A549 (cell line): ENCODE data around the gene MTARC1.

Source experiments
- CHD2 ChIP-seq: fragments of 150-350 bp; IDR thresholded peaks from 2 replicates; pipeline ENCODE4 v1.6.1; 2014; ENCODE audit warnings: low read length; ENCODE audit not compliant: partially characterized antibody
- CTCF ChIP-seq: fragments of >200 bp; sonication (Bioruptor Twin); formaldehyde crosslinking; IDR thresholded peaks from 3 replicates; pipeline ENCODE4 v1.5.1; 2016
- EHMT2 ChIP-seq: fragments of 200-600 bp; sonication (generic); IDR thresholded peaks from 2 replicates; pipeline ENCODE4 v1.6.1; 2016; ENCODE audit warnings: antibody characterized with exemption, low read depth, mild to moderate bottlenecking, moderate library complexity
- JUN ChIP-seq, 2 experiments: fragments of >200 bp; sonication (Bioruptor Twin); formaldehyde crosslinking; IDR thresholded peaks; 2 replicates in 1 of 2; 3 replicates in 1 of 2; pipeline ENCODE4 v1.6.1; 2016 to 2017
- KDM5A ChIP-seq: fragments of 200-600 bp; sonication (generic); IDR thresholded peaks from 2 replicates; pipeline ENCODE4 v1.6.1; 2016; ENCODE audit warnings: antibody characterized with exemption, mild to moderate bottlenecking
- MAFK ChIP-seq: fragments of 450-650 bp; IDR thresholded peaks from 2 replicates; pipeline ENCODE4 v1.6.1; 2014; ENCODE audit not compliant: partially characterized antibody
- MAX ChIP-seq: IDR thresholded peaks from 2 replicates; pipeline ENCODE4 v1.6.1; 2012
- MYC ChIP-seq: IDR thresholded peaks from 2 replicates; pipeline ENCODE4 v1.6.1; 2012; ENCODE audit warnings: mild to moderate bottlenecking, inconsistent platforms, low read length, improper control_type of control experiment, borderline replicate concordance
- PHF8 ChIP-seq: fragments of 200-600 bp; sonication (generic); IDR thresholded peaks from 2 replicates; pipeline ENCODE4 v1.6.1; 2016; ENCODE audit warnings: low read depth, mild to moderate bottlenecking, antibody characterized with exemption, moderate library complexity, borderline replicate concordance
- POLR2A ChIP-seq: IDR thresholded peaks from 2 replicates; pipeline ENCODE4 v1.6.1; 2012; ENCODE audit warnings: mild to moderate bottlenecking, low read length
- RCOR1 ChIP-seq: fragments of 150-350 bp; IDR thresholded peaks from 2 replicates; pipeline ENCODE4 v1.6.1; 2014; ENCODE audit warnings: antibody characterized with exemption, low read length, low read depth

GRCh38 chr1:220807726-220808125, 21.0 kb downstream of the MTARC1 start:
- TF ChIP-seq MAX (no peak), MYC (no peak), CTCF (no peak), EHMT2 (no peak), MAFK (no peak), KDM5A (no peak), PHF8 (no peak), RCOR1 (no peak), POLR2A (no peak), JUN (IDR thresholded peaks at IDR 0.05) (no peak), CHD2 (no peak)
